Gastroesophageal sphincter (tissue), 3 donors: ENCODE measurements around the gene C3orf20.

Experiments used
- CTCF ChIP-seq, 4 experiments: fragments of 200-600 bp in 2 of 4; fragments of 450-650 bp in 2 of 4; sonication (generic) in 1 of 4; IDR thresholded peaks; one replicate each; pipeline ENCODE4 v1.5.1; 2017 to 2019; ENCODE audit warnings: antibody characterized with exemption in 4 of 4, mild to moderate bottlenecking in 2 of 4, moderate library complexity in 2 of 4
- EP300 ChIP-seq: sonication (generic); formaldehyde crosslinking; IDR thresholded peaks from one replicate; pipeline ENCODE4 v1.6.1; 2017; ENCODE audit warnings: antibody characterized with exemption, mild to moderate bottlenecking
- POLR2A ChIP-seq, 2 donors: fragments of 450-650 bp; IDR thresholded peaks; one replicate each; pipeline ENCODE4 v1.6.1; 2017; ENCODE audit warnings: antibody characterized with exemption in 2 of 2, mild to moderate bottlenecking in 2 of 2, moderate library complexity in 1 of 2

GRCh38 chr3:14784087-14784681 is 109.2 kb downstream of the C3orf20 start:
- no peak for TF ChIP-seq POLR2A (IDR thresholded peaks at IDR 0.05)
- no peak for TF ChIP-seq EP300
- TF ChIP-seq CTCF (IDR thresholded peaks at IDR 0.05), result no peak
